GM13977 (cell line): ENCODE data around the gene RELCH.

Experiments used
- DNase-seq: peaks from one replicate; pipeline ENCODE4 v3.0.0; 2012; ENCODE audit warnings: low spot score
- CTCF ChIP-seq: IDR thresholded peaks from 2 replicates; pipeline ENCODE4 v1.5.1; 2012; ENCODE audit warnings: mild to moderate bottlenecking, control low read depth; ENCODE audit not compliant: insufficient read depth; ENCODE audit errors: extremely low read depth, missing control alignments
- in situ Hi-C: fragments of 300-500 bp; cut with MboI; formaldehyde crosslinking; loops from one replicate; pipeline ENCODE4 v1.12.0; 2022; ENCODE audit warnings: low sequenced_read_pairs, low pct_unique_long_range_greater_than_20kb, mixed read lengths, inconsistent platforms; ENCODE audit not compliant: unreplicated experiment

The RELCH gene

DNA sequence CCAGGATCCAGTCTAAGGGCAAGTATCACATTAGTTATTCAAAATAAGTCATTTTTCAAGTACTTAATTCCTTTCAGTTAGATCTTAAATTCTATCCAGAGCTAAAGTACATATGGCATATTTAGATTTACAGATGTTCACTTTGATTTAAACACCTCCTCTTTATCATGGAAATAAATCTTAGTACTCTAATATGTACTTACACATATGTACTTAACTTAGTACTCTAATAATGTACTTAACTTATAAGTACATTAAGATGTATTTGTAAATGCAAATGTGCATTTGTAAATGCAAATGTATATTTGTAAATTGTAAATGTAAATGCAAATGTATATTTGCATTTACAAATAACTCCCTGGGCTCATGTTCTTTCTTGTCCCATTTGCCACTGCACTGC is 14.8 kb upstream of the RELCH start:
- in situ Hi-C loops: no loop called here
- TF ChIP-seq CTCF: no peak
- DNase-seq: no peak

DNA sequence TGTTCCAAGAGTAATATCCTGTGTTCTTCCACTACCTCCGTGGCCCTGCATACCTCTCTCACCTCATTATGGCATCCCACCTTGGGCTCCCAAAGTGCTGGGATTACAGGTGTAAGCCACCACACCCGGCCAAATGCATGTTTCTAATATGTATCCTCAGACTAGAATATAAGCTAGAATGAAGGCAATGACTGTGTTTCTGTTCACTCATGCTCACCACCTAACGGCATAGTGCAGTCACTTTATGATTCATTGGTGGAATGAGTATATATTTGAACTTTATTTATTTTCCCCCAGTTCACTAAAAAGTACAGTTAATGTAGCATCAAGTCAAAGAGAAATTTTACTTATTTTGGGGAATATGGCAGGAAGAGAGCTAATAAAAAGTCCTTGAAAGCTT is 11.5 kb upstream of the RELCH start:
- in situ Hi-C loops: no loop called here

GRCh38 chr18:62177271-62177670 is 9.8 kb upstream of the RELCH start:
- in situ Hi-C loops: no loop called here
- DNase-seq: no peak
- no peak for TF ChIP-seq CTCF

More for the DNA sequence above, 11.5 kb upstream of the RELCH start:
- TF ChIP-seq CTCF: no peak
- no peak for DNase-seq

DNA sequence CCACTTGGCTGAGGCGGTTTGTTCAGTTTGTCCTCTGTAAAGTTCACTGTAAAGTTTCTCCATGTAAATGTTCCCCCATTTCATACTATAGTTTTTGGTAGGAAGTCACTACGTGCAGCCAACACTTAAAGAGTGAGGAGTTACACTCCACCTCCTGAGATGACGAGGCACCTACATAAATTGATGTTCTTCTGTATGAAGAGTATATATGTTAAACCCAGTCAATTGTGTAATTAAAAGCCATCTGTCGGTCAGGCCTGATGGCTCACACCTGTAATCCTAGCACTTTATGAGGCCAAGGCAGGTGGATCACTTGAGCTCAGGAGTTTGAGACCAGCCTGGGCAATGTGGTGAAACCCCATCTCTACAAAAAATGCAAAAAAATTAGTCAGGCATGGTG is 7.8 kb upstream of the RELCH start:
- in situ Hi-C loops: no loop called here
- no peak for DNase-seq
- TF ChIP-seq CTCF: no peak

GRCh38 chr18:62182220-62182619 is 4.8 kb upstream of the RELCH start:
- no peak for TF ChIP-seq CTCF
- in situ Hi-C loops: loop anchor here (10.0 kb wide), 1 partner anchor 63 kb away; no protein-coding TSS in a partner anchor
- no peak for DNase-seq

DNA sequence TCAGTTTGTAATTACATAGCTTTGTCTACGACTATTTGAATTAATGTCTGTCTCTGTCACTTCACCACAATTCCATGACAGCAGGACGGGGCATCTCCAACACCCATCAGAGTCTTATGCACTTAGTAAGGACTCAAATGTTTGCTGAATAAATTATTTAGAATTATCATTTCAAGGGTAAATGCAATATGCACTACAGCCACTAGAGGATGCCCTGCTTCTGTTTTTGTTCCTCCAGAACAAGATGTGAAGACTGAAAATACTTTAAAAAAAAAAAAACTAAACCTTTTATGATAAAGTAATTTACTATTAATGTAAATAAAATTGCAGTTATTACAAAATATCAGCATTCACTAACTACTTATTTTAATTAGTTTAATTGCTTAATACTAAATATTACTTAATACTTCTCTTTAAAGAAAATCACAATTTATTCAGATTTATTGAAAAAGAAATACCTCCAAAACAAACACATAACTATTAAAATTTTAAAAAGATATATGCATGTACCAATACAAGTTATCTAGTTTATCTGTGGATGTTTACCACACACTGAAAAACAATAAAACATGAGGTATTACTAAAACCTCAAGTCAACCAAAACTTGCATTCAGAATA is 3.4 kb upstream of the RELCH start:
- in situ Hi-C loops: loop anchor here (10.0 kb wide), 1 partner anchor 61 kb away; no protein-coding TSS in a partner anchor
- peak; percentile 93 for TF ChIP-seq CTCF

DNA sequence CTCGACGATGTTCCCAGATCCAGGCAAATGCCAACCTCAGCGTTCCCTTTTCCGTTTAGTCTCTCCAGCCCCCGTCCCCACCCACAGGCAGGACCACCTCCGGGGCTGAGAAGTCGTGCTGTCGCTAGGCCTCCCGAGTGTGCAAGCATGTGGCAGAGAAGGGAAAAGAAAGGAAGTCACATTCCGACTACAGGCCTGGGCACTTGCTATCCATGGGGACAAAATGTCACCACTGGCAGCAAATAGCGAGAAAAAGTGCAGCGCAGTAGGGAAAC is 619 bp upstream of the RELCH start:
- DNase-seq: no peak
- in situ Hi-C loops: loop anchor here (10.0 kb wide), 1 partner anchor 58 kb away; no protein-coding TSS in a partner anchor

More for the DNA sequence above, 3.4 kb upstream of the RELCH start:
- DNase-seq: peak; percentile 32

More for the DNA sequence above, 619 bp upstream of the RELCH start:
- TF ChIP-seq CTCF: no peak
